Stimulated activated effector memory CD8-positive, alpha-beta T cell treated with anti-CD3 and anti-CD28 coated beads, Interleukin-12 subunit alpha, Interleukin-12 subunit beta, amount 100 ng/mL, for 72 hours (primary cell): Measurements from ENCODE around the gene CST9.
"Not testable (repeated sequence)": the region's sequence is repeated elsewhere in the genome, so short reads cannot be mapped to it uniquely, and the experiment has no call there.

Source experiments
- ATAC-seq: fragments of 150-1000 bp; cut with Tn5 transposase; 2 replicates; pipeline ENCODE4 v1.10.0; 2021
- DNase-seq, 2 donors: peaks; one replicate each; pipeline ENCODE4 v3.0.0; 2021 to 2022; ENCODE audit warnings: low spot score in 2 of 2
- H3K27ac Mint-ChIP-seq: one replicate; pipeline ENCODE4 v1.8.0; 2022; ENCODE audit warnings: mild to moderate bottlenecking, mixed read lengths
- H3K36me3 Mint-ChIP-seq: one replicate; pipeline ENCODE4 v1.8.0; 2022; ENCODE audit warnings: mild to moderate bottlenecking, mixed read lengths
- H3K4me1 Mint-ChIP-seq: one replicate; pipeline ENCODE4 v1.8.0; 2022; ENCODE audit warnings: mixed read lengths
- H3K4me3 Mint-ChIP-seq: one replicate; pipeline ENCODE4 v1.8.0; 2022; ENCODE audit warnings: mild to moderate bottlenecking, mixed read lengths
- H3K9me3 Mint-ChIP-seq: one replicate; pipeline ENCODE4 v1.8.0; 2022; ENCODE audit warnings: mixed read lengths

Gene CST9

DNA sequence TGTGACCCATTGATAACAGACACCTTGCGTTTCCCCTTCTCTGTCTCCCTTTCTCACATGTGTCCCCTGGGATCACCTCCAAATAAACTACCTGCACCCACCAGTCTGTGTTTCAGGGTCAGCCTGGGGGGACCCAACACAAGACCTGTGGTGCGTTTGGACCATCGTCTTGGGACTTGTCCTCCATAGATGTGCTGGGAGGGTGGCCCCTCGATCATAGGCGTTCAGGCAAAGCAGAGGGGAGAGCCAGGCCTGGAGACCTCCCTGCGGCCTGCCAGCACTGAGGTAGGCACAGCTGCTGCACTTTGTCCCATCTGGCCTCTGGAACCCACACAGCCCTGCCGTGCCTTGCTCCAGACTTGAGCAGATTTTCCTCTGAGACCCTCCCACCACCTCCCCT lies 18.1 kb downstream of the CST9 start:
- H3K9me3 Mint-ChIP-seq, result no peaks in the 10 kb centered on the region
- DNase-seq (no peak), ATAC-seq (no peak)
- H3K36me3 Mint-ChIP-seq, result no peaks in the 10 kb centered on the region
- H3K4me3 Mint-ChIP-seq, result no peak overlapping the region
- H3K4me1 Mint-ChIP-seq, result no peaks in the 10 kb centered on the region
- no peak overlapping the region for H3K27ac Mint-ChIP-seq

DNA sequence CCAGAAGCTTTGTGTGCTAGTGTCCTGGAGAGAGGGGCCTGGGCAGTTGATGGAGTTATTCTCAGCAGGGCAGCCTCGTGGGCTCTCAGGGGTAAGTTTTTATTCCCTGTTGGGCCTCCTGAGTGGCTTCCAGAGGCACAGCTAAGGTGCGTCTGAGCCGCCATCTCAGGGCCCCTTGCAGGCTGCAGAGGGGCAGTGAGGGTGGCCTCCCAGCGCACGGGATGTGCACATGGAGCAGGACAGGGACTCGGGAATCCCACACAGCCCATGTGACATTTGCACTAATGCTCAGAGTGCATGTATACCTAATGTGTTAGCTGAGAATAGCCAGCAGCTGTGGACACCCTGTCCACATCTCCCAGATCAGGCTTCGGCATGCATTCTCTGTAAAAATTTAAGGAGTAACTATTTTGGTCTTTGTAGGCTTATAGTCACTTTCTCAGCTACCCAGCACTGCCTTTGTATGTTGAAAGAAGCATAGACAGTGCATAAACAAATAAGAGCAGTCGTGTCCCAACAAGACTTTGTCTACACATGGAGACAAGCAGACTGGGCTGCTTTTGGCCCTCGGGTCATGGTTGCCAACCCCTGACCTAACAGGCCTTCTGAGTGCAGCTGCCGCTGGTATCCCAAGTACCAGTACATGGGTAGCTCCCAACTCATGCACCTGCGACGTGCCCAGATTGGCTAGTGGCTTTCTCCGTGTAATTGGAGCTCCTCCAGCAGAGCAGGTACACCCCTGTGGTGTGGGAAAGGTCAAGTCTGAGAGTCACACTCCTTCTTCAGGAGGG lies 18.8 kb downstream of the CST9 start:
- H3K4me3 Mint-ChIP-seq, result no peak overlapping the region
- H3K9me3 Mint-ChIP-seq, result no peaks in the 10 kb centered on the region
- no peaks in the 10 kb centered on the region for H3K4me1 Mint-ChIP-seq
- no peak for DNase-seq
- no peak overlapping the region for H3K27ac Mint-ChIP-seq
- ATAC-seq, result no peak
- peaks cover 4% of the 10 kb centered on the region for H3K36me3 Mint-ChIP-seq

DNA sequence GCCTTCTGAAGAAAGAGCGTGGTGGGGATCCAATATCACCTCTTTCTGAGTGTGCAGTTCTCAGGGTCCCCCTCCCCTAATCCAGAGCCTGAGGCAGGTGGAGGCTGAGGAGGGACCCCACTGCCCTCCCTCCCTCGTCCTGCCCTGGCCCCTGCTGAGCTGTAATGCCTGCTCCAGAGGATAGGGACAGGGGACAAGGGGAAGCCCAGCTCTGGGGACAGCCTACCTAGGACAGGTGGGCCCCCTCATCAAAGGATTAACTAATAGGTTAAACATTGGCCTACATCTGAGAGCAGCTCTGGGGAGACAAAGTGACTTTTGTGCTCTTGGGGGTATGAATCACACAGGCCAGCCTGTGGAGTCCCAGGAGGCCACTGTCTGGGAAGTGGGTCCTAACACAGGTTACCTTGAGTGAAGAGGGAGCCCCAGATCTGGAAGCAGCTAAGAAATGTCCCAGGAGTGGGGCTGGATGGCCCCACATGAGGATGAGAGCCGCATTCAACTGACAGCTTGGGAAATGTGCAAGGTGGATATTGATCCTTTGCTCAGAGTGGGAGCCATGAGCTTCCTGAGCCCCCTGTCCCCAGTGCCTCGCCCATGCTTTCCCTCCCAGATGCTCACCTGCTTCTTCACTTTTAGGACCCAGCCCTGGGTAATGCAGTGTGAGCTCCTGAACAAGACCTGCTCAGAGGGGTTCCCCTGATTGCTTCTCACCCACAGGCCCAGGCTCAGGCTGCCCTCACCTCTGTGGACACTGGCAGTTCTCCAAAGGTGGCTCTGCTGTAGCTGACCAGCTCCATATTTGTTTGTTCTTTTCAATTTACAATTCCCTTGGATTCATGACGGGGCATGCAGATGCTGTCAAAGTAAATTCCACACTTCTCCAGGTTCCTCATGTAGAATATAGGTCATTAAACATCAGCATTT lies 19.6 kb downstream of the CST9 start:
- H3K9me3 Mint-ChIP-seq, result peaks cover 1% of the 10 kb centered on the region
- no peak overlapping the region for H3K27ac Mint-ChIP-seq
- no peaks in the 10 kb centered on the region for H3K4me1 Mint-ChIP-seq
- DNase-seq (no peak), ATAC-seq (peak; percentile 16)
- no peak overlapping the region for H3K4me3 Mint-ChIP-seq
- H3K36me3 Mint-ChIP-seq, result peaks cover 4% of the 10 kb centered on the region

DNA sequence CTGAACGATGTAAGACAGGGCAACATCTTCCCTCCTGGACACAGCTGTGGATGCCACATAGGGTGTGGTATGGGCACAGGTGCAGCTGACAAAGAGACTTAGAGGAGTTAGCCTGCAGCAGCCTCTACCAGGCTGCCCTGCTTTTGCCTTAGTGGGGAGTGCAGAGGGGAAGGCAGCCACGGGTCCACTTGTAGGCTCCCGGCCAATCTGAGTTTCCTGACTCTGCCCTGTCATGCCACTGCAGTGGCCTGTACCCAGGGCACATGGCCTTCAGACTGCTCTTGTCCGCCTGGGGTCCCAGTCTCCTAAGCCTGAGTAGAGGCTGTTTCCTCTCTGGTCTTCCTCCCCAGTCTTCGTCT lies 20.3 kb downstream of the CST9 start:
- no peak for DNase-seq
- Mint-ChIP-seq H3K4me1 (no peaks in the 10 kb centered on the region), H3K4me3 (no peak overlapping the region), H3K27ac (no peak overlapping the region), H3K36me3 (peaks cover 4% of the 10 kb centered on the region), H3K9me3 (peaks cover 2% of the 10 kb centered on the region)
- ATAC-seq, result peak; percentile 21

DNA sequence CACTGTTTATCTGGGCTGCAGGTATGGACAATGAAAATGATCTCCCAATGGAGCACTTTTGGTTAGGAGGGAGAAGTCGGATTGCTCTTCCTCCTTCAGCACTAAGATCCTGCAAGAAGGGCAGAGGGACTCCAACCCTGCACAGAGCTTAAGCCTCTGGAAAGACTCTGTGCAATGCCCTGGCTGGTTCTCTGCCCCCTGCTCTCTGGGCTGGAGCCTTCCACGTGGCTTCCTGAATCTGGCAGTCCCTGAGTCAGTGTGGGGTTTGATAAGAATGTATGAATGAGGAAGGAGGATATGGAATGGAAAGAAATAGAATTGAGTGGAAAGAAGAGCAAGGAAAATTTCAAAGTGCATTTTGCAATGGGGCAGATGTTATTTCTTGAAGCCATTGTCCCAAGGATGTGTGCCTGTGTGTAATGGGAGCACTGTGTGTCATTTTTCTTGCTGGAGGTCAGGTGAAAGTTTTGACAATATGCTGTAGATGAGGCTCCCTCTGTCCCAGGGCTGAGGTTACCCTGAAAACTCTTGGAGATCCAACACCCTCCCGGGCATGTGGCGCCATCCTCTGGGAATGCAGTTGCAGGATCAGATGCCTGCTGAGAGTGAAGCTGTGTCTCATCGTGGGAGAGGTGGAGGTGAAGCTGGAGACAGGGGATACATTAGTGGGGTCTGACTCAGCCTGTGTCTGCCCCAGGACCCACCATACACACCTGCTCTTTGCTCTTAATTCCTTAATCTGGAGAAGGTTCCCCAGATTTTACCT lies 21.1 kb downstream of the CST9 start:
- peaks cover 2% of the 10 kb centered on the region for H3K9me3 Mint-ChIP-seq
- H3K27ac Mint-ChIP-seq, result no peak overlapping the region
- no peaks in the 10 kb centered on the region for H3K4me1 Mint-ChIP-seq
- ATAC-seq (no peak), DNase-seq (no peak)
- H3K36me3 Mint-ChIP-seq, result peaks cover 4% of the 10 kb centered on the region
- H3K4me3 Mint-ChIP-seq, result no peak overlapping the region

DNA sequence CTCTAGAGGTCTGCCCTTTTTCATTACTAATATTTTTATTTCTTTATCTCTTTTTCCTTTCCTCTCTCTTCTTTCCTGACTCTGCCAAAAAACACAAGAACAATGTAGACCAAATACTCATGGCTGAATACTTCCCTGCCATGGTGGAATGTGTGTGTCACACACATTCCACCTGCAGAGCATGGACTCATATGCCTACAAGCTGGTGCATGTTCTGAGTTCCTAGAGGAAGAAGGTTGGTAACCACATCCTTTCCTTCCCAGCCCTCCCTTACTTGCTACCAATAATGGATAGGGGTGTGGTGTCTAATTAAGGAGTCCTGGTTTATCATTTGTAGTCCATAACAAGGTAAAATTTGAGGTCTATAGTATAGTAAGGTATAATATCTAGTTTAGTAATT lies 22.2 kb downstream of the CST9 start:
- Mint-ChIP-seq H3K9me3 (peaks cover 2% of the 10 kb centered on the region), H3K4me1 (no peaks in the 10 kb centered on the region), H3K36me3 (peaks cover 4% of the 10 kb centered on the region), H3K27ac (no peak overlapping the region), H3K4me3 (no peak overlapping the region)
- DNase-seq (no peak), ATAC-seq (no peak)

DNA sequence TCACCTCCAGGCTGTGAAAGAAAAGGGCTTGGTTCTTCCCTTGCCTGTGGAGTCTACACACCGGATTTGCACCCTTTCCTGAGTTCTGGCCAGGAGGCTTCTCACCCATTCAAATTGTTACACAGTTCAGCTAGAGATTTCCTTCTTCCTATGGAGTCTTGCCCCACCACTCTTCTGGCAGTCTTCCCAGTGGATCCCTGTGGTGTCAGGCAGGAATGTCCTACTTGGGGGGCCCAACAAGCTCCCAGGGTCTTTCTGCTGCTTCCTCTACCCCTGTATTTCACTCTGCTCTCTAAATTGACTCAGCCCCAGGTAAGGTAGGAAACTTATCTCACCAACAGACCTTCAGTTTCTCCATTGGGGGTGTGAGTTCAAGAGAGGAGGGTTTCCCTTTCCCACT lies 23.4 kb downstream of the CST9 start:
- no peak for ATAC-seq
- Mint-ChIP-seq H3K4me3 (no peak overlapping the region), H3K9me3 (peaks cover 2% of the 10 kb centered on the region), H3K36me3 (peaks cover 4% of the 10 kb centered on the region), H3K27ac (no peak overlapping the region), H3K4me1 (no peaks in the 10 kb centered on the region)
- DNase-seq, result no peak

DNA sequence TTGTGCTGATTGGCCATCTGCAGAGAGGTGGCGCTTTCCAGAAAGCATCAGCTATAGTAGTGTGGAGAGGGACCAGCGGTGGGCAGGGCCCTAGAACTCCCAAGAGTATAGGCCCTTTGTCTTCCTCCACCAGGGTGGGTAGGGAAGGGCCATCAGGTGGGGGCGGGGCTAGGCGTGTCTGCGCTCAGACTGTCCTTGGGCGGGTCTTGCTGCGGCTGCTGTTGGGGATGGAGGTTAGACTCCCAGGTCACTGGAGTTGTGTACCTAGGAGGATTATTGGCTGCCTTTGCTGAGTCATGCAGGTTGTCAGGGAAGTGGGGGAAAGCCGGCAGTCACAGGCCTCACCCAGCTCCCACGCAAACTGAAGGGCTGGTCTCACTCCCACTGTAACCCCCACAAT lies 23.9 kb downstream of the CST9 start:
- H3K9me3 Mint-ChIP-seq, H3K27ac Mint-ChIP-seq, H3K4me3 Mint-ChIP-seq, ATAC-seq, H3K4me1 Mint-ChIP-seq, DNase-seq, H3K36me3 Mint-ChIP-seq: not testable (repeated sequence)

DNA sequence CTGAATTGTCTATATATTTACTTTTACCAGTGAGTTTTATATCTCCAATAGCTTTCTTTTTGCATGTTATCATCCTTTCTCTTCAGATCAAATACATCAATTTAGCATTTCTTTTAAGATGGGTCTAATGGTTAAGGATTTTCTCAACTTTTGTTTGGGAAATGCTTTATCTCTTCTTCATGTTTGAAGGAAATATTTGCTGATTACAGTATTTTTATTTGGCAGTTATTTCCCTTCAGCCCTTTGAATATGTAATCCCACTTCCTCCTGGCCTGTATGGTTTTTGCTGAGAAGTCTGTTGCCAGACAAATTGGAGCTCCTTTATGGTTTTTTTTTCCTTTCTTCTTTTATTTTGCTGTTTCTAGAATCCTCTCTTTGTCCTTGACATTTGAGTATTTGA lies 30.7 kb downstream of the CST9 start:
- Mint-ChIP-seq H3K27ac (no peak overlapping the region), H3K4me3 (no peak overlapping the region), H3K36me3 (no peaks in the 10 kb centered on the region), H3K9me3 (no peaks in the 10 kb centered on the region), H3K4me1 (no peaks in the 10 kb centered on the region)
- ATAC-seq, result no peak
- DNase-seq, result no peak

DNA sequence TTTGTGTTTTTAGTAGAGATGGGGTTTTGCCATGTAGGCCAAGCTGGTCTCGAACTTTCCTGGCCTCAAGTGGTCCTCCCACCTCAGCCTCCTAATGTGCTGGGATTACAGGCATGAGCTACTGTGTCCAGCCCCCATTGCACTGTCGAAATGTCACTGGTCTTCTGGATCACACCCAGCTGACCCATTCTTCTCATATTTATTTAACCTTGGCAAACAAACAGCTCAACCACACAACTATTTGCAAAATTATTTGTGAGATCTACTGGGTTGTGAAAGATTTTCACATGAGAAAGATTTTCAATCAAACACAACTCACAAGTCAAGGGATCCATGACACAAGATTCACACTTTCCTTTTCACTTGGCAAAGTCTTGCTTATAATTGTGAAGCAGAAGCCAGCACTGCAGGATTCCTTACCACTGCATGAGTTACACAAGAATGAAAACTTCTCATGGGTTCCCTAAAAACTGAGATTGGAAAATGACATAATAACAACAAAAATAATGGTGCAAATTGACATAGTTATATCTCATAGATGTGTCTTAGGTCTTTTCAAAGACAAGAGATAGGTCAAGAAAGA lies 35.4 kb downstream of the CST9 start:
- H3K9me3 Mint-ChIP-seq, result no peaks in the 10 kb centered on the region
- ATAC-seq, result no peak
- no peaks in the 10 kb centered on the region for H3K36me3 Mint-ChIP-seq
- H3K4me1 Mint-ChIP-seq, result peaks cover 5% of the 10 kb centered on the region
- no peak overlapping the region for H3K4me3 Mint-ChIP-seq
- no peak overlapping the region for H3K27ac Mint-ChIP-seq
- no peak for DNase-seq

DNA sequence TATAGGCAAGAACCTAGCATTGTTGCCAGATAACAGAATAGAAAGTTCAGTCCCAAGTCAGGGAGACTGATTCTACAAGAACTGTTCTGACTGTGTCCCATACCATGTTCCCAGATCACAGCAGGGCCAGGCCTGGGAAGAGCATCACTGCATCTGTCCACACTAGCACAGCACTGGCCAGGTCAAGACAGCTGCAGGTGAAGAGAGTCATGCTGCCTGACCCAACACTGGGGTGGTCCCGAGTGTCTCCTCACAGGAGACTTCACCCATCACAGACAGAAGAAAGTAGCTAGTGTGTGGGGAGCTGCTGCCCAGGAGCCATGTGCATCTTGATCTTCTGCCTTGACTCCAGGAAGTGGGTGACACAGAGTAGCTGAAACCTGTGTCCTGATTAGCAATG lies 36.1 kb downstream of the CST9 start:
- Mint-ChIP-seq H3K9me3 (no peaks in the 10 kb centered on the region), H3K4me1 (peaks cover 5% of the 10 kb centered on the region), H3K4me3 (no peak overlapping the region), H3K36me3 (no peaks in the 10 kb centered on the region), H3K27ac (no peak overlapping the region)
- DNase-seq, result no peak
- ATAC-seq, result peak; percentile 46

DNA sequence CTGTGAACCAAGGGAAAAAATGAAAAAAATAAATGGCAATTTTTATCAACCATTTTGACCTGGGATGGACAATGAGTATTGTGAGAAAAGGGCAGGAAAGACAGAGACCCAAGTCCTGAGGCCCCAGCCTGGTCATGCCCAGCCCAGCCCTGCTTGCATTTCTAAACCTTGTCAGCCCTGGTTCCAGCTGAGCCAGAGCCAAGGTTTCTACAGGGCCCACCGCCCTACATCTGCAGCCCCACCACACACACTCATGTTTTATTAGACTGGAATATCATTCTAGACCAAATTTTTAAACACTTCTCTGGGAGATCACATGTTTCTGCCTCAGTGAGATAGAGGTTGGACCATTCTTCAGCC lies 36.8 kb downstream of the CST9 start:
- Mint-ChIP-seq H3K27ac (no peak overlapping the region), H3K4me3 (no peak overlapping the region), H3K36me3 (no peaks in the 10 kb centered on the region), H3K4me1 (peaks cover 5% of the 10 kb centered on the region), H3K9me3 (no peaks in the 10 kb centered on the region)
- DNase-seq (no peak), ATAC-seq (no peak)

DNA sequence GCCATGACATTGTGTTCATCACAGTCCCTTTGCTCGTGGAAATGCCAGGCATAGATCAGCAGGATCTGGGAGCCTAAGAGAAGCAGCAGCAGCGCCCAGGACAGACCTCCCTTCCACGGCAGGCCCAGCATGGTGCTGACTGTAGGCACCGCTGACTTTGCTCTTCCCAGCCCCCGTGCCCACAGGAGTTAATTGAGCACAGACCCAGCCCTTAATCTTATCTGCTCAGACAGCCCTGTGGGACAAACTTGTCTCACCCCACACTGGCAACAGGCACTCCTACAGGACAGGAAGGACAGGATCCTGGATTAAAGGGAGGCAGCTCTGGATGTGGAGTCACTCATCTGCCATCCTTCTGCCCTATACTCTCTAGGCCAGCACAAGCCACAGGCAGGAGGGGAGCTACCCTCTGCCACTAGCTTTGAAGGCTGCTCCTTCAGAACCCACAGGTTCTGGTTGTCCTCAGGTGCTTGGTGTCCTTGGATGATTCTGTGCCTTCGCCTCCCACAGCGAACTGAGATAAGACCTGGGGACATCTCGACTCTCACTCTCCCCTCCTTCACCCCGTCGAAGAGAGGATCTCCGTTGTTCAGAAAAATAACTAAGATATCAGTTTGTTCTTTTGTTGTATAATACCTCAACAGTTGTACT lies 37.3 kb downstream of the CST9 start, which contains the start of gene CST9L:
TSS of gene CST9L (minus strand) at position 165 of the 651 bp plus-strand sequence. CDS start at position 131, 34 bp downstream.
- Mint-ChIP-seq H3K4me1 (peaks cover 5% of the 10 kb centered on the region), H3K9me3 (no peaks in the 10 kb centered on the region), H3K27ac (no peak within 1 kb of the TSS), H3K4me3 (no peak within 1 kb of the TSS), H3K36me3 (no peaks in the 10 kb centered on the region)
- DNase-seq, result no peak
- peak; percentile 31 for ATAC-seq

DNA sequence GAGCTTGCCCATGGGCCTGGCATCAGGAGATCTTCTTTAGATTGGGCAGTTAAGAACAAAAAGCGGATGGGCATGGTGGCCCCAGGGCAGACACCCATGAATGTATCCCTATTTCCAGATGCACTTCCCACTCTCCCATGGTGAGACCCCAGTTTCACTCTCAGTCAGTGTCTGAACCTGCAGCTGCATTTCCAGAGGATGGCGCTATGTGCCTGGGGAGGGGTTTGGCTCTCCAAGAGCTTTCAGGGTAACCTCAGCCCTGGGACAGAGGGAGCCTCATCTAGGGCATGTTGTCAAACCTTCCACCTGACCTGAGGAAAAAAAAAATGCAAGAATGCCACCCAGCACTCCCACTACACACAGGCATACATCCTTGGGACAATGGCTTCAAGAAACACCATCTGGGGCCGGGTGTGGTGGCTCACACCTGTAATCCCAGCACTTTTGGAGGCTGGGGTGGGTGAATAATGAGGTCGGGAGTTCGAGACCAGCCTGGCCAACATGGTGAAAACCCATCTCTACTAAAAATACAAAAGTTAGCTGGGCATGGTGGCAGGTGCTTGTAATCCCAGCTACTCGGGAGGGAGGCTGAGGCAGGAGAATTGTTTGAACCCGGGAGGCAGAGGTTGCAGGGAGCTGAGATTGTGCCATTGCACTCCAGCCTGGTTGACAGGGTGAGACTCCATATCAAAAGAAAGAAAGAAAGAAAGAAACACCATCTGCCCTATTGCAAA lies 39.4 kb downstream of the CST9 start:
- Mint-ChIP-seq H3K36me3 (no peaks in the 10 kb centered on the region), H3K27ac (peak overlapping the region; percentile 55), H3K4me3 (no peak overlapping the region), H3K9me3 (peaks cover 8% of the 10 kb centered on the region), H3K4me1 (peaks cover 5% of the 10 kb centered on the region)
- ATAC-seq, result no peak
- no peak for DNase-seq
